ENCODE measurements around the gene HERC3. TPM values are rescaled to one million over a fixed set of nuclear protein-coding genes. Genes with fewer than 3 reads are reported as not detected.

The HERC3 gene
- total and polyA plus RNA-seq, 10 of the 15 experiments (the other 5 are each of a cell fraction or from before 2014, with no cell fraction given), result 0.52 to 18.2 (median 2.8) TPM

DNA sequence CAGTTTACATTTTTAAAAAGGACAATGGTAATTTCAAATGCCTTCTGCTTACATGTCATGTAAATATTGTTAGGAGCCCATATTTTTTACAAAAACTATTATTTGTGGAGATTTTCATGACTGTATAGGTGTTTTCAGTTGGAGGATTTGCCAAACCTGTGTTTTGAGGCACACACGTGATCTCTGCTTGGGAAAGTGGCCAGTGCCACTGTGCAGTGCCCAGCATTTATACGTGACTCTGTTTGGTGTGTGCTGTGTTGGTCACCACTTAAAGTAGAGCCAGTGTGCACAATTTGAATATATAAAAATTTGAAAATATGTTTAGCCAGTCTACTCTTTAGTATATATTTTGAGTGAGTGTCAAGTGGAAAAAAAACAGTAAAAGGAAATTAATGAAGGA, 132.1 kb downstream of the HERC3 start (continued):
- TF ChIP-seq, protein P1, sequence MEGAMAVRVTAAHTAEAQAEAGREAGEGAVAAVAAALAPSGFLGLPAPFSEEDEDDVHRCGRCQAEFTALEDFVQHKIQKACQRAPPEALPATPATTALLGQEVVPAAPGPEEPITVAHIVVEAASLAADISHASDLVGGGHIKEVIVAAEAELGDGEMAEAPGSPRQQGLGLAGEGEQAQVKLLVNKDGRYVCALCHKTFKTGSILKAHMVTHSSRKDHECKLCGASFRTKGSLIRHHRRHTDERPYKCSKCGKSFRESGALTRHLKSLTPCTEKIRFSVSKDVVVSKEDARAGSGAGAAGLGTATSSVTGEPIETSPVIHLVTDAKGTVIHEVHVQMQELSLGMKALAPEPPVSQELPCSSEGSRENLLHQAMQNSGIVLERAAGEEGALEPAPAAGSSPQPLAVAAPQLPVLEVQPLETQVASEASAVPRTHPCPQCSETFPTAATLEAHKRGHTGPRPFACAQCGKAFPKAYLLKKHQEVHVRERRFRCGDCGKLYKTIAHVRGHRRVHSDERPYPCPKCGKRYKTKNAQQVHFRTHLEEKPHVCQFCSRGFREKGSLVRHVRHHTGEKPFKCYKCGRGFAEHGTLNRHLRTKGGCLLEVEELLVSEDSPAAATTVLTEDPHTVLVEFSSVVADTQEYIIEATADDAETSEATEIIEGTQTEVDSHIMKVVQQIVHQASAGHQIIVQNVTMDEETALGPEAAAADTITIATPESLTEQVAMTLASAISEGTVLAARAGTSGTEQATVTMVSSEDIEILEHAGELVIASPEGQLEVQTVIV (IDR thresholded peaks at IDR 0.05; ENCODE audit: borderline replicate concordance, partially characterized antibody), result no peak
- no peak for TF ChIP-seq BRCA1 (IDR thresholded peaks at IDR 0.05; ENCODE audit: low read depth, low read length)

DNA sequence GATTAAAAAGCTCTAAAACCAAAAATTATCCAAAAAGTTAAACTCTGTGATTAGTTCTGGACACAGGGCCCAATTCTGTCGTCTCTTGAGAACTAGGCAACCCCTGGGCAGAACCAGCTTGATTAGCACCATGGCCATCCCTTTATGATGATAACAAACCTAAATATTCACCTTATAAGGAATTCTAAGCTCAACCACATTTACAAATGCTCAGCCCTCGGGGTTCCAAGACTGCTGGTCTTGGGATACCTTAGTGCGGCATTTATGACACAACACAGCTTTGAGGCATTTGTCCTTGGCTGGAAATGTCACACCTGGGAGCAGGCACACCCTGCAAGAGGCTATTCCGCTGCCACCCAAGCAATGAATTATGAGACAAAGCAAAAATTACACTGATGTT, 132.9 kb downstream of the HERC3 start:
- Histone ChIP-seq H3K27me3 (replicated peaks in 1 of 2; ENCODE audit: control insufficient read depth in 2 of 2, insufficient read depth in 2 of 2, low read length in 1 of 2) (no peaks in the 10 kb centered on the region), H3K4me3 (no peak overlapping the region), H3K27ac (ENCODE audit: control insufficient read depth, insufficient read depth) (no peak overlapping the region), H4K20me1 (ENCODE audit: control insufficient read depth, insufficient read depth) (no peaks in the 10 kb centered on the region), H2AFZ (ENCODE audit: control insufficient read depth, low read depth, low read length) (no peak overlapping the region), H3K36me3 (ENCODE audit: control insufficient read depth in 2 of 2, insufficient read depth in 2 of 2, low read length in 1 of 2) (no peaks in the 10 kb centered on the region), H3K9me3 (replicated peaks; ENCODE audit: control insufficient read depth, insufficient read depth, low read length) (no peaks in the 10 kb centered on the region), H3K9ac (ENCODE audit: control insufficient read depth, insufficient read depth, low read length) (no peak overlapping the region), H3K4me1 (ENCODE audit: control insufficient read depth, insufficient read depth, low read length) (no peaks in the 10 kb centered on the region), H3K79me2 (ENCODE audit: control insufficient read depth, insufficient read depth, low read length) (no peaks in the 10 kb centered on the region), H3K4me2 (ENCODE audit: control insufficient read depth, insufficient read depth) (no peak overlapping the region)
- ChIA-PET SMC1A (ENCODE audit: uncharacterized antibody, unreplicated experiment) (interaction anchor here (1.1 to 1.9 kb wide), 5 partner anchors 10 to 299 kb away, joined by 3 to 6 read pairs (median 4); no protein-coding TSS in a partner anchor), POLR2A (no interaction called here), RAD21 (ENCODE audit: unreplicated experiment) (no interaction called here), CTCF (interaction anchor here (1.0 to 1.2 kb wide), 2 partner anchors 11 to 94 kb away, joined by 3 read pairs; no protein-coding TSS in a partner anchor)
- no TSS peak for BruUV-seq (replicated peaks)
- DNase-seq (ENCODE audit: low read depth, low spot score), result no peak
- no peak for ATAC-seq
- in situ Hi-C loops (cut with MboI), result no loop called here
- WGBS (ENCODE audit: insufficient coverage, insufficient replicate concordance, low lambda C conversion rate, missing lambda C conversion rate), result 74% methylated on average over 4 of the region's 4 CpGs
- FAIRE-seq, result no peak
- intact Hi-C loops (cut with micrococcal nuclease; ENCODE audit: unreplicated experiment), result no loop called here
- TF ChIP-seq EZH2 (IDR thresholded peaks at IDR 0.05; ENCODE audit: borderline replicate concordance, control insufficient read depth, low read depth, low read length) (no peak), PAX8 (IDR thresholded peaks at IDR 0.05) (no peak), MEF2B (IDR thresholded peaks at IDR 0.05; ENCODE audit: partially characterized antibody, poor library complexity, severe bottlenecking) (no peak), ZNF24 (IDR thresholded peaks at IDR 0.05) (no peak), RB1 (IDR thresholded peaks at IDR 0.05; ENCODE audit: borderline replicate concordance) (no peak), TCF3 (IDR thresholded peaks at IDR 0.05; ENCODE audit: borderline replicate concordance, insufficient read depth, low read depth, low read length) (no peak)
- TF ChIP-seq, protein P2, sequence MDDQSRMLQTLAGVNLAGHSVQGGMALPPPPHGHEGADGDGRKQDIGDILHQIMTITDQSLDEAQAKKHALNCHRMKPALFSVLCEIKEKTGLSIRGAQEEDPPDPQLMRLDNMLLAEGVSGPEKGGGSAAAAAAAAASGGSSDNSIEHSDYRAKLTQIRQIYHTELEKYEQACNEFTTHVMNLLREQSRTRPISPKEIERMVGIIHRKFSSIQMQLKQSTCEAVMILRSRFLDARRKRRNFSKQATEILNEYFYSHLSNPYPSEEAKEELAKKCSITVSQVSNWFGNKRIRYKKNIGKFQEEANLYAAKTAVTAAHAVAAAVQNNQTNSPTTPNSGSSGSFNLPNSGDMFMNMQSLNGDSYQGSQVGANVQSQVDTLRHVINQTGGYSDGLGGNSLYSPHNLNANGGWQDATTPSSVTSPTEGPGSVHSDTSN (IDR thresholded peaks at IDR 0.05; ENCODE audit: insufficient replicate concordance, low read depth, low read length), result no peak
- TF ChIP-seq, protein P1 (IDR thresholded peaks at IDR 0.05; ENCODE audit: borderline replicate concordance, partially characterized antibody), result no peak
- TF ChIP-seq, protein P3, sequence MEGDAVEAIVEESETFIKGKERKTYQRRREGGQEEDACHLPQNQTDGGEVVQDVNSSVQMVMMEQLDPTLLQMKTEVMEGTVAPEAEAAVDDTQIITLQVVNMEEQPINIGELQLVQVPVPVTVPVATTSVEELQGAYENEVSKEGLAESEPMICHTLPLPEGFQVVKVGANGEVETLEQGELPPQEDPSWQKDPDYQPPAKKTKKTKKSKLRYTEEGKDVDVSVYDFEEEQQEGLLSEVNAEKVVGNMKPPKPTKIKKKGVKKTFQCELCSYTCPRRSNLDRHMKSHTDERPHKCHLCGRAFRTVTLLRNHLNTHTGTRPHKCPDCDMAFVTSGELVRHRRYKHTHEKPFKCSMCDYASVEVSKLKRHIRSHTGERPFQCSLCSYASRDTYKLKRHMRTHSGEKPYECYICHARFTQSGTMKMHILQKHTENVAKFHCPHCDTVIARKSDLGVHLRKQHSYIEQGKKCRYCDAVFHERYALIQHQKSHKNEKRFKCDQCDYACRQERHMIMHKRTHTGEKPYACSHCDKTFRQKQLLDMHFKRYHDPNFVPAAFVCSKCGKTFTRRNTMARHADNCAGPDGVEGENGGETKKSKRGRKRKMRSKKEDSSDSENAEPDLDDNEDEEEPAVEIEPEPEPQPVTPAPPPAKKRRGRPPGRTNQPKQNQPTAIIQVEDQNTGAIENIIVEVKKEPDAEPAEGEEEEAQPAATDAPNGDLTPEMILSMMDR (IDR thresholded peaks at IDR 0.05 in 2 of 3, conservative IDR thresholded peaks at IDR 0.05 in 1 of 3; ENCODE audit: control insufficient read depth in 2 of 3, extremely low read depth in 1 of 3, insufficient read depth in 1 of 3, low read depth in 3 of 3, low read length in 3 of 3), result no peak
